Measurements from ENCODE around the gene CNTD1.

GRCh38 chr17:42773290-42774035, 25.2 kb upstream of the CNTD1 start, which contains the start of gene VPS25:
- TF ChIP-seq CTCF (IDR thresholded peaks at IDR 0.05; ENCODE audit: poor library complexity) (no peak), EZH2 (IDR thresholded peaks at IDR 0.05; ENCODE audit: borderline replicate concordance) (no peak), EZH2phosphoT487 (IDR thresholded peaks at IDR 0.05; ENCODE audit: low read depth, severe bottlenecking, unreplicated experiment) (no peak)

Data from hepatocyte (in vitro differentiated cells).